ENCODE measurements around the gene TRIM60. TPM values are rescaled to one million over a fixed set of nuclear protein-coding genes. Genes with fewer than 3 reads are reported as not detected.

TRIM60 gene
- total and polyA plus RNA-seq, 2 experiments from 2014 or later, result not detected

DNA sequence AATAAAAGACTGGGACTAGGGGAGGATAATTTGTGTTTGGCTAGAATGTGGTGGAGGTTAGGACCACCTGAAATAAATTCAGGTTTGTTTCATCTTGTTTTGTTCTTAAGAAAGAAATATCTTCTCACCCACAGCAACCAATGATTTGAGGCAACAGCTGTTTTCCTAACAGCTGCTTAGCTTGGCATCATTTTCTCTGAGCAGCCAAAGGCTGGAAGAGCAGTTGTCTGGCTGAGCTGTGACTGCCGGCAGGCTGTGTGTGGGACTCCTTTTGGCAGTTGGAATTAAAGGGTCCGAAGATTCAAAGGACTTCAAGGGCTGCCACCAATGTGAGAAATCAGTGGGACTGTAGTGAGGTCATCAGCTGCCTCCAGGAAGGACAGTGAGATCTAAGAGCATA is 26.9 kb downstream of the TRIM60 start (continued):
- TF ChIP-seq ETS1 (IDR thresholded peaks at IDR 0.05) (no peak), ZNF331 (CRISPR knock-in tag; IDR thresholded peaks at IDR 0.05; ENCODE audit: low read depth) (no peak), JUNB (IDR thresholded peaks at IDR 0.05; ENCODE audit: unreplicated experiment) (no peak), NANOG (IDR thresholded peaks at IDR 0.05; ENCODE audit: borderline replicate concordance) (no peak)

DNA sequence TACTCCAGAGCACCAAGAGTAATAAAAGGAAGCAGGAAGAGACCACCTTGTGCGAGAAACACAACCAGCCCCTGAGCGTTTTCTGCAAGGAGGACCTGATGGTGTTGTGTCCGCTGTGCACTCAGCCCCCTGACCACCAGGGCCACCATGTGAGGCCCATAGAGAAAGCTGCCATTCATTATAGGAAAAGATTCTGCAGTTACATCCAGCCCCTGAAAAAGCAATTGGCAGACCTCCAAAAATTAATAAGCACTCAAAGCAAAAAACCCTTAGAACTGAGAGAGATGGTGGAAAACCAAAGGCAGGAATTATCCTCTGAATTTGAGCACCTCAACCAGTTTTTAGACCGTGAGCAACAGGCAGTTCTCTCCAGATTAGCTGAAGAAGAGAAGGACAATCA is 27.6 kb downstream of the TRIM60 start:
- Histone ChIP-seq H3K4me3 (no peak overlapping the region), H4K20me1 (replicated peaks; ENCODE audit: insufficient read depth) (no peaks in the 10 kb centered on the region), H3K27ac (ENCODE audit: low read depth) (no peak overlapping the region), H3K4me2 (no peak overlapping the region), H2AFZ (no peak overlapping the region), H3K79me2 (replicated peaks; ENCODE audit: insufficient read depth) (no peaks in the 10 kb centered on the region), H3K36me3 (ENCODE audit: insufficient read depth) (no peaks in the 10 kb centered on the region), H3F3A (replicated peaks; ENCODE audit: low read depth) (no peaks in the 10 kb centered on the region), H3K9me2 (ENCODE audit: insufficient read depth) (0 out of 2 replicates have a peak, but pooled peaks cover 3% of the 10 kb centered on the region), H3K27me3 (ENCODE audit: insufficient read depth) (no peaks in the 10 kb centered on the region), H3K4me1 (ENCODE audit: insufficient read depth) (no peaks in the 10 kb centered on the region)
- no peak overlapping the region for H3K27ac Mint-ChIP-seq
- H3K36me3 Mint-ChIP-seq (ENCODE audit: low read depth), result no peaks in the 10 kb centered on the region
- DNase-seq (ENCODE audit: low spot score) (no peak), ATAC-seq (no peak)
- no peak overlapping the region for H3K4me3 Mint-ChIP-seq
- H3K4me1 Mint-ChIP-seq, result no peaks in the 10 kb centered on the region
- H3K27me3 Mint-ChIP-seq (ENCODE audit: insufficient read depth, low read depth, poor library complexity), result peaks cover 5% of the 10 kb centered on the region
- H3K9me3 Mint-ChIP-seq, result no peaks in the 10 kb centered on the region
- TF ChIP-seq ZNF114 (CRISPR knock-in tag; IDR thresholded peaks at IDR 0.05) (no peak), ETS1 (IDR thresholded peaks at IDR 0.05) (no peak), JUNB (IDR thresholded peaks at IDR 0.05; ENCODE audit: unreplicated experiment) (no peak), EZH2 (IDR thresholded peaks at IDR 0.05; ENCODE audit: low read depth, unreplicated experiment) (no peak), NANOG (IDR thresholded peaks at IDR 0.05; ENCODE audit: borderline replicate concordance) (no peak), STAT1 (IDR thresholded peaks at IDR 0.05; ENCODE audit: unreplicated experiment) (no peak), ZNF331 (CRISPR knock-in tag; IDR thresholded peaks at IDR 0.05; ENCODE audit: low read depth) (no peak), ZNF462 (CRISPR knock-in tag; IDR thresholded peaks at IDR 0.05) (no peak), POLR2AphosphoS5 (IDR thresholded peaks at IDR 0.05; ENCODE audit: low read depth) (no peak), EZH2phosphoT487 (IDR thresholded peaks at IDR 0.05; ENCODE audit: unreplicated experiment) (no peak), CREB1 (CRISPR knock-in tag; IDR thresholded peaks at IDR 0.05; ENCODE audit: low read depth) (no peak)
- TF ChIP-seq, protein P1, sequence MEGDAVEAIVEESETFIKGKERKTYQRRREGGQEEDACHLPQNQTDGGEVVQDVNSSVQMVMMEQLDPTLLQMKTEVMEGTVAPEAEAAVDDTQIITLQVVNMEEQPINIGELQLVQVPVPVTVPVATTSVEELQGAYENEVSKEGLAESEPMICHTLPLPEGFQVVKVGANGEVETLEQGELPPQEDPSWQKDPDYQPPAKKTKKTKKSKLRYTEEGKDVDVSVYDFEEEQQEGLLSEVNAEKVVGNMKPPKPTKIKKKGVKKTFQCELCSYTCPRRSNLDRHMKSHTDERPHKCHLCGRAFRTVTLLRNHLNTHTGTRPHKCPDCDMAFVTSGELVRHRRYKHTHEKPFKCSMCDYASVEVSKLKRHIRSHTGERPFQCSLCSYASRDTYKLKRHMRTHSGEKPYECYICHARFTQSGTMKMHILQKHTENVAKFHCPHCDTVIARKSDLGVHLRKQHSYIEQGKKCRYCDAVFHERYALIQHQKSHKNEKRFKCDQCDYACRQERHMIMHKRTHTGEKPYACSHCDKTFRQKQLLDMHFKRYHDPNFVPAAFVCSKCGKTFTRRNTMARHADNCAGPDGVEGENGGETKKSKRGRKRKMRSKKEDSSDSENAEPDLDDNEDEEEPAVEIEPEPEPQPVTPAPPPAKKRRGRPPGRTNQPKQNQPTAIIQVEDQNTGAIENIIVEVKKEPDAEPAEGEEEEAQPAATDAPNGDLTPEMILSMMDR (conservative IDR thresholded peaks at IDR 0.05; ENCODE audit: low read depth in 2 of 2), result no peak
